Neuronal stem cell (in vitro differentiated cells): Measurements from ENCODE around the gene MTUS2.

Experiments
- DNase-seq: peaks from one replicate; pipeline ENCODE4 v3.0.0-alpha.2; 2013; ENCODE audit warnings: low spot score
- H2AFZ ChIP-seq: one replicate; pipeline ENCODE4 v1.6.1; 2013; ENCODE audit warnings: mild to moderate bottlenecking, low read length, inconsistent platforms
- H2AK5ac ChIP-seq: 2 replicates; pipeline ENCODE4 v1.6.1; 2013; ENCODE audit warnings: low read depth, mild to moderate bottlenecking, inconsistent platforms, low read length, moderate library complexity, mixed read lengths
- H2BK120ac ChIP-seq: 2 replicates; pipeline ENCODE4 v1.6.1; 2013; ENCODE audit warnings: low read depth, mild to moderate bottlenecking, inconsistent platforms, low read length, moderate library complexity, mixed read lengths
- H2BK12ac ChIP-seq: one replicate; pipeline ENCODE4 v1.6.1; 2013; ENCODE audit warnings: low read length, inconsistent platforms
- H2BK15ac ChIP-seq: 2 replicates; pipeline ENCODE4 v1.6.1; 2013; ENCODE audit warnings: mild to moderate bottlenecking, low read length, inconsistent platforms, mixed read lengths
- H2BK5ac ChIP-seq: one replicate; pipeline ENCODE4 v1.6.1; 2013; ENCODE audit warnings: inconsistent platforms, mild to moderate bottlenecking, low read length, moderate library complexity
- H3K14ac ChIP-seq: one replicate; pipeline ENCODE4 v1.6.1; 2013; ENCODE audit warnings: low read length, inconsistent platforms
- H3K18ac ChIP-seq: 2 replicates; pipeline ENCODE4 v1.6.1; 2013; ENCODE audit warnings: low read length, inconsistent platforms
- H3K23ac ChIP-seq: 2 replicates; pipeline ENCODE4 v1.6.1; 2013; ENCODE audit warnings: low read depth, mild to moderate bottlenecking, mixed read lengths, low read length, inconsistent platforms; ENCODE audit not compliant: poor library complexity
- H3K27ac ChIP-seq: replicated peaks from 3 replicates; pipeline ENCODE4 v1.5.1; 2013; ENCODE audit warnings: low read length, inconsistent platforms
- H3K27me3 ChIP-seq, 3 experiments: 2 replicates each; pipeline ENCODE4 v1.6.1; 2013; ENCODE audit warnings: low read length in 3 of 3, mild to moderate bottlenecking in 2 of 3, inconsistent platforms in 1 of 3, low read depth in 1 of 3, mixed read lengths in 1 of 3, moderate library complexity in 1 of 3; ENCODE audit not compliant: control insufficient read depth in 3 of 3, insufficient read depth in 3 of 3
- H3K36me3 ChIP-seq, 2 donors: replicated peaks in 1 of 2; 2 replicates each; pipeline ENCODE4 v1.6.1; 2013; ENCODE audit warnings: low read length in 2 of 2; ENCODE audit not compliant: control insufficient read depth in 2 of 2, insufficient read depth in 2 of 2
- H3K4ac ChIP-seq: 2 replicates; pipeline ENCODE4 v1.6.1; 2013; ENCODE audit warnings: inconsistent platforms, mild to moderate bottlenecking, low read length, moderate library complexity
- H3K4me1 ChIP-seq, 2 donors: 1 replicate in 1 of 2; 2 replicates in 1 of 2; pipeline ENCODE4 v1.6.1; 2013; ENCODE audit warnings: low read length in 2 of 2, low read depth in 1 of 2; ENCODE audit not compliant: control insufficient read depth in 2 of 2, insufficient read depth in 1 of 2
- H3K4me2 ChIP-seq: one replicate; pipeline ENCODE4 v1.6.1; 2013; ENCODE audit warnings: mild to moderate bottlenecking, low read length, inconsistent platforms; ENCODE audit not compliant: insufficient read depth, poor library complexity, severe bottlenecking
- H3K4me3 ChIP-seq, 2 donors: 2 replicates each; pipeline ENCODE4 v1.5.1; 2013; ENCODE audit warnings: low read length in 2 of 2, mild to moderate bottlenecking in 2 of 2, inconsistent platforms in 1 of 2, moderate library complexity in 1 of 2
- H3K79me1 ChIP-seq: one replicate; pipeline ENCODE4 v1.6.1; 2013; ENCODE audit warnings: low read depth, mild to moderate bottlenecking, inconsistent platforms, low read length, moderate library complexity
- H3K9ac ChIP-seq: one replicate; pipeline ENCODE4 v1.6.1; 2013; ENCODE audit warnings: mild to moderate bottlenecking, low read depth, low read length, inconsistent platforms; ENCODE audit not compliant: poor library complexity
- H3K9me3 ChIP-seq, 2 donors: replicated peaks in 1 of 2; 2 replicates each; pipeline versions ENCODE3 to v1.6.1; 2013; ENCODE audit warnings: low read length in 2 of 2, mild to moderate bottlenecking in 2 of 2, inconsistent platforms in 1 of 2, low read depth in 1 of 2, mixed read lengths in 1 of 2, moderate library complexity in 1 of 2; ENCODE audit not compliant: control insufficient read depth in 2 of 2, insufficient read depth in 1 of 2
- H4K8ac ChIP-seq: one replicate; pipeline ENCODE4 v1.6.1; 2013; ENCODE audit warnings: low read depth, mild to moderate bottlenecking, inconsistent platforms, low read length, moderate library complexity
- H4K91ac ChIP-seq: one replicate; pipeline ENCODE4 v1.6.1; 2013; ENCODE audit warnings: low read length, low read depth, mild to moderate bottlenecking, inconsistent platforms; ENCODE audit not compliant: poor library complexity
- WGBS, 2 donors: extraction: QIAGEN DNeasy Blood & Tissue Kit; methylation state at CpG; one replicate each; pipeline ENCODE4 v1.1.7; 2013; ENCODE audit warnings: missing lambda C conversion rate in 2 of 2, mixed read lengths in 1 of 2; ENCODE audit not compliant: insufficient read length in 2 of 2, insufficient replicate concordance in 1 of 2; ENCODE audit errors: extremely low coverage in 2 of 2; 5-methylcytosine and 5-hydroxymethylcytosine counted together

MTUS2 gene

GRCh38 chr13:29510651-29511084 is 690.5 kb downstream of the MTUS2 start:
- no peaks in the 10 kb centered on the region for H3K4me1 ChIP-seq
- no CpG with 5 or more reads among the region's 10 CpGs for WGBS, 2 donors

GRCh38 chr13:29511106-29511796 is 691.1 kb downstream of the MTUS2 start:
- Histone ChIP-seq H2BK15ac (no peak overlapping the region), H3K14ac (no peak overlapping the region), H3K4me2 (no peak overlapping the region), H2AK5ac (no peak overlapping the region), H2BK5ac (no peak overlapping the region), H3K9ac (no peak overlapping the region), H3K9me3 (no peaks in the 10 kb centered on the region), H4K8ac (no peak overlapping the region), H3K27ac (no peak overlapping the region), H4K91ac (no peak overlapping the region), H2BK120ac (no peak overlapping the region), H3K18ac (no peak overlapping the region), H3K23ac (peak overlapping the region; percentile 10), H3K36me3 (peaks cover 30 to 56% of the 10 kb centered on the region in 2 donors), H3K4me1 (no peaks in the 10 kb centered on the region), H2AFZ (no peak overlapping the region), H2BK12ac (no peak overlapping the region), H3K4ac (peak overlapping the region; percentile 31), H3K4me3 (no peak overlapping the region), H3K27me3 (no peaks in the 10 kb centered on the region), H3K79me1 (no peaks in the 10 kb centered on the region)
- no CpG with 5 or more reads among the region's 12 CpGs for WGBS, 2 donors
- no peak for DNase-seq

More at GRCh38 chr13:29510651-29511084, 690.5 kb downstream of the MTUS2 start:
- Histone ChIP-seq H2BK12ac (no peak overlapping the region), H3K27me3 (no peaks in the 10 kb centered on the region), H3K9ac (peak overlapping the region; percentile 61), H3K9me3 (no peaks in the 10 kb centered on the region), H2BK120ac (no peak overlapping the region), H2AK5ac (no peak overlapping the region), H3K23ac (peak overlapping the region; percentile 10), H3K18ac (no peak overlapping the region), H2BK15ac (no peak overlapping the region), H4K91ac (no peak overlapping the region), H3K27ac (no peak overlapping the region), H3K4ac (no peak overlapping the region), H3K36me3 (peaks cover 25 to 50% of the 10 kb centered on the region in 2 donors), H2BK5ac (no peak overlapping the region), H4K8ac (no peak overlapping the region), H3K79me1 (no peaks in the 10 kb centered on the region), H3K4me3 (no peak overlapping the region), H3K14ac (no peak overlapping the region), H2AFZ (no peak overlapping the region), H3K4me2 (no peak overlapping the region)
- DNase-seq = no peak

GRCh38 chr13:29511980-29512379 is 691.8 kb downstream of the MTUS2 start:
- no peaks in the 10 kb centered on the region for H3K4me1 ChIP-seq
- WGBS, 2 donors = no CpG with 5 or more reads among the region's 8 CpGs
- H3K4me3 ChIP-seq = no peak overlapping the region

GRCh38 chr13:29513002-29513980 is 693.2 kb downstream of the MTUS2 start:
- no peak overlapping the region for H2BK12ac ChIP-seq
- H2AK5ac ChIP-seq = no peak overlapping the region
- H3K27me3 ChIP-seq = no peaks in the 10 kb centered on the region
- no peak overlapping the region for H3K4ac ChIP-seq
- H3K14ac ChIP-seq = peak overlapping the region; percentile 32
- no peak overlapping the region for H2BK15ac ChIP-seq
- no peak overlapping the region for H3K27ac ChIP-seq
- H3K79me1 ChIP-seq = peaks cover 2% of the 10 kb centered on the region
- H2BK5ac ChIP-seq = no peak overlapping the region
- no peak overlapping the region for H3K4me2 ChIP-seq
- no peak overlapping the region for H3K9ac ChIP-seq
- WGBS, 2 donors = no CpG with 5 or more reads among the region's 24 CpGs
- H2AFZ ChIP-seq = no peak overlapping the region
- H3K4me1 ChIP-seq = no peaks in the 10 kb centered on the region
- no peaks in the 10 kb centered on the region for H3K9me3 ChIP-seq
- no peak overlapping the region for H4K8ac ChIP-seq
- peaks cover 32 to 76% of the 10 kb centered on the region in 2 donors for H3K36me3 ChIP-seq
- no peak for DNase-seq
- H2BK120ac ChIP-seq = no peak overlapping the region
- H4K91ac ChIP-seq = no peak overlapping the region
- H3K18ac ChIP-seq = no peak overlapping the region
- no peak overlapping the region for H3K23ac ChIP-seq
- peak overlapping the region in 1 of 2 donors; percentile 33 for H3K4me3 ChIP-seq

More at GRCh38 chr13:29511980-29512379, 691.8 kb downstream of the MTUS2 start:
- Histone ChIP-seq H3K79me1 (no peaks in the 10 kb centered on the region), H2BK5ac (no peak overlapping the region), H3K23ac (no peak overlapping the region), H3K14ac (no peak overlapping the region), H3K36me3 (peaks cover 32 to 63% of the 10 kb centered on the region in 2 donors), H3K9ac (no peak overlapping the region), H2AFZ (no peak overlapping the region), H2BK15ac (no peak overlapping the region), H3K18ac (no peak overlapping the region), H2BK120ac (no peak overlapping the region), H3K4me2 (no peak overlapping the region), H3K27ac (no peak overlapping the region), H2BK12ac (no peak overlapping the region), H2AK5ac (no peak overlapping the region), H3K4ac (no peak overlapping the region), H4K8ac (no peak overlapping the region), H3K27me3 (no peaks in the 10 kb centered on the region), H3K9me3 (no peaks in the 10 kb centered on the region), H4K91ac (no peak overlapping the region)
- no peak for DNase-seq
